Activated CD4-positive, alpha-beta T cell treated with anti-CD3 and anti-CD28 coated beads, Interleukin-2, amount 50 U/mL, for 24 hours (primary cell): ENCODE measurements around the gene GPC1.

Experiments used
- DNase-seq, 2 donors: peaks; one replicate each; pipeline ENCODE4 v3.0.0-alpha.2; 2020; ENCODE audit warnings: low read depth in 1 of 2, low spot score in 1 of 2

Gene GPC1

GRCh38 chr2:240440704-240441320, 5.3 kb downstream of the GPC1 start:
- DNase-seq = no peak

GRCh38 chr2:240441326-240441992, 6.0 kb downstream of the GPC1 start:
- no peak for DNase-seq

DNA sequence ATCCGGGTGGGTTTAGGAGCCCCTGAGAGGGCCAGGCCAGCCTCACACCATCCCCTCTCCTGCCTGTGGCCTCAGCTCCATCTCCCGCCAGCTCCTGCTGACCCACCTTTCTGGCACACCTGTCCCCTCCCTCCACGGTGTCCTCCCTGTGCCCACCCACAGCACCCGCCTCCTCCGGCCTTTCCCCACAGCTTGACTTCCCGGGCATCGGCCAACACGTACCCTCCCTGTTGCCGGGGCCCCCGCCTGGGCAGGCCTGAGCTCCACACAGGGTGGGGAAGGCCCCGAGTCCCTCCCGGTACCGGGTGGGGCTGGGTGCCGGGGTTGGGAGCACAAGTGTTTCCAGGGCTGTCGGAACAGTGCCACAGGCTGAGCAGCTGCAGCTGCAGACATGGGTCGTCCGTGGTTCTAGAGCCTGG, 6.5 kb downstream of the GPC1 start:
- DNase-seq = no peak

DNA sequence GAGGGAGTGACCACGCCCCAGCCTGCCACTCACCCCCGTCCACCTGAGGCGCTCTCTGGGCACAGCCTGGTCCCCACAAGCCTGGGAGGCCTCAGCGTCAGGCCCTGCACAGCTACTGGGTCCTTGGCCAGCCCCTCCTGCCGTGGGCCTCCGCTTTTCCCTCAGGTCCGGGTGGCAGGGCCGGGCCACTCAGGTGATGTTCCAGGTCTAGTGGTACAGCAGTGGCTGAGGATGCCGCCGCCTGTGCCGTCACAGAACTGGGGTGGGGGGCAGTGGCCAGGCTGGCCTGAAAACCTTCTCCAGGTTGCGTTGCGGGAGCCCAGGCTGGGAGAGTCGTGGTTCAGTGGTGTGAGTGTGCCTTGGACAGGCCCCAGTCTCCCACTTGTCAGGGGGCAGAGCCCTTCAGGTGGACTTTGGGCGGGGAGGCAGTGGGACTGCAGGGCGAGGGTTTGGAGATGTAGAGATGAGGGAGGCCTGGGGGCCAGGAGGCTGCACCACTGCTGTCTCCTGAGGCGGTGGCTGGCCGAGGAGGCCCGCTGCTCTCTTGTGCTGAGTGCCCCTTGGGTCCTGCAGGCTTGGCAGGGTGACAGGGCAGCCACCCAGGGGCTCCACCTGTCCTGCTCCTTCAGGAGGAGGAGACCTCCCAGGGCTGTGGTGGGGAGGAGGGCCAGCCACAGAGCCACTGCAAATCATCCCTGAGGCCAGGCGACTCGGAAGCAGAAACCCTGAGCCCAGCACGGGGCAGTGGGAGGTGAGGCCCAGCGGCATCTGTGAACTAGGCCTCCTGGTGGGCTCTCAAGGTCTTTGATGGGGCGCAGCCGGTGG, 7.6 kb downstream of the GPC1 start:
- DNase-seq = no peak

DNA sequence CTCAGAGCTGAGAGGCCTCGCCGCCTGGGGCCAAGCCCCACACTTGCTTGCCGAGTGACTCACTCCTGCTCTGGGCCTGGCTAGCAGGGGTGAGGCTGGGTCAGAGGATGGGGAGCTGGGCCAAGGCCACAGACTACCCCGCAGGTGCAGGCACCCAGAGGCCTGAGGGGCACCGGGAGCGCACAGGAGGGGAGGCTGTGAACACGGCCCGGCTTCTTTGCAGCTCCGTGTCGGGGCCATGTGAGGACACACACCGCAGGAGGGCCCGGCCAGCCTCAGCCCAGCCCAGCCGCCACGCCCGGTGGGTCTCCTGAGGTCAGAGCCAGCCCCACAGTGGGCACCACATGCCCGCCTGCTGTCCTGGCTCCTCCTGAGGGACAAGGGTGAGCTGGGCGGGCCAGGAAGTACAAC, 8.4 kb downstream of the GPC1 start:
- no peak for DNase-seq

DNA sequence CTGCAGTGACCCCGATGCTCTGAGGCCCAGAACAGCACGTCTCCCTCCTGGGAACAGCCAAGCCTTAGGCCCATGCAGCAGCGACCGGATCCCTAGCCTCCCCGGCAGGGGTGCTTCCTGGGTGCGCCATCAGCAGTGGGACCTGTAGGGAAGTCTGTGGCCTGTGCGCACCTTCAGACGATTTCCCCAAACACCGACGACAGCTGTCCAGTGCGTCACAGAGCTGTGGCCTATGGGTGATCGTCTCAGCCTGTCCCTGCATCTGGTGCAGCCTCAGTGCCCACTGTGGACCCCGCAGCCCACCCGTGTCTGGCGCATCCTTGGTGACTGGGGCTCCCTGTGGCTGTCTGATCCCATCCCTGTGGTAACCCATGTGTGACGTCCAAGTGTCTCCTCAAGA, 9.0 kb downstream of the GPC1 start:
- no peak for DNase-seq

DNA sequence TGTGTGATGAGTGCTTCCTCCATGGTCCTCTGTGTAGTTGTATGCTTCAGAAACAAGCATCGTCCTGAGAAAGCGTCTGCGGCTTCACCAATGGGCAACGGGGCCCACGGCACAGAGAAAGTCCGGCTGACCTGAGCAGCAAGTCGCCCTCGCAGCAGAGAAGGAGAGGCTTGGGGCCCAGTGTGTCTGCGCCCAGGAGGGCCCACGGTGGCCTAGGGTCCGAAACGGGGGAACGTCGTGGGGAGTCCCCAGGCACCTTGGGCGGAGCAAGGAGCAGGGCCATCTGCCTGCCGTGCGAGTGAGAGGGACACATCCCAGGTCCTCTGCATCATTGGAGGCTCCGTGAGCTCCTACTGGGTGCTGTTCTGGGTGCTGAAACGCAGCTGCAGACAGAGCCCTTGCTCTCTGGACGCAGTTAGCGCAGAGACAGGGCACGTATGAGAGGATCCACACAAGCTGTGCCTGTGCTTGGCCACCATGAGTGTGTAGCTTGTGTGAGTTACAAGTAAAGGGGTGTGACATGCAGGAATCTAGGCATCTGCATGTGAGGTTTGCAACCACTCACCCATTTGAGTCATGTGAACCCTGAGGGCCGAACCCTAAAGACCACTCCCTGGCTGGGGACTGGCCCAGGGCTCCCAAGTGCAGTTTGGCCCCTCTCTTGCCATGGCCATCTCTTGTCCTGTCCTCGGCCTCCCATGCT, 10.6 kb downstream of the GPC1 start:
- DNase-seq = no peak

- DNase-seq = no peak
These were observed 11.3 kb downstream of the GPC1 start for GRCh38 chr2:240446664-240447175.

GRCh38 chr2:240447331-240447730, 11.9 kb downstream of the GPC1 start:
- DNase-seq = no peak

DNA sequence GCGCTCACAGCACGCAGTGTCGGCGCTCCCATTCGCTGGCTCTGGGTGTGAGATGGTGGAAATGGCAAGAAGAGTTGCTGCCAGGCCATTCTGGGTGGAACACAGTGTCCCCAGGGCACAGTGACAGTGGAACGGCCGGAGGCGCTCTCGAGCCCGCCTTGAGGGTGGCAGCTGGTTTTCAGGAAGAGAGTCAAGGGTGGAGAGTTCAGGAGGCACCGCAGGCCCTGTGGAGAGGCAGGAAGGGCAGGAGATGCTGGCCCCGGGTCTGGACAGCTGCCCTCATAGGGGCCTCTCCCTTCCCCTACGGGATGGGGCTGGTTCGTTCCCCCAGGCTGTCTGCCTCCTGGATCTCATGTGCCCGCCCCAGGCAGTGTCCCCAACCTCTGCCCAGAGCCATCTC, 12.5 kb downstream of the GPC1 start:
- DNase-seq = no peak

DNA sequence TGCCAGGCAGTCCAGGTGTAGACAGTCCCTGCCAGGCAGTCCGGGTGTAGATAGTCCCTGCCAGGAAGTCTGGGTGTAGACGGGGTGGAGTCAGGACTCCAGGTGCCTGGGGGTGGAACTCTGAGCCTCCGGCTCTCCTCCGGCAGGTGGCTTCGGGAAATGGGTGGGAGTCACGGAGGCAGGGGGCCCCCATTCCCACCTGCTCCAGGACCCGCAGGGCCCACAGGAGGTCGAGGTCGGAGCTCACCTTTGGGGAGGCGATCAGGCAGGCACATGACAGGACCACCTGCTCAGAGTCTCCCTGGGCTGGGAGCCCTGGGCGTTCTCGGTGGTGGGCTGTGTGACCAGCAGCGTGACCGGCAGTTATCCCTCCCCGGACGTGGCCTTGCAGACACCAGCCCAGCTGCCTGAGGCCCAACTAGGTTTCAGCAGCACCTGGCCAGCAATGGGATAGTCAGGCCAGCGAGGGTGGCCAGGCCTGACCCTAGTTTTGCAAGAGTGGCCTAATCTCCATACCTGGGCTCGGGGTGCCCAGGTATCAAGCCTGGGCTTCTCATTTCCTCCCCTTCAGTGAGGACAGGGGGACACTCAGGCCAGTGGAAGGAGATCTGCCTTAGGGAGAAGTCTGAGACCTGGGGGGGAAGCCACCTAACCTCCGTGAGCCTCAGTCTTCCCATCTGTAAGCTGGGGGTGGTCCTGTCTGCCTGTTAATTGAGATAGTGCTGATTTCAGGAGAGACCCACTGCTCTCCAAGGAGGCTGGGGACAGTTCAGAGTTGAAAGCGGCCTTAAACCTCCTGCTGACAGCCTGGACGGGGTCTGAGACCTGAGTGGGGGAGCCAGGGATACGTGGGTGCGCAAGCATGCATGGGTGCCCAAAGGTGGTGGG, 13.2 kb downstream of the GPC1 start:
- no peak for DNase-seq

DNA sequence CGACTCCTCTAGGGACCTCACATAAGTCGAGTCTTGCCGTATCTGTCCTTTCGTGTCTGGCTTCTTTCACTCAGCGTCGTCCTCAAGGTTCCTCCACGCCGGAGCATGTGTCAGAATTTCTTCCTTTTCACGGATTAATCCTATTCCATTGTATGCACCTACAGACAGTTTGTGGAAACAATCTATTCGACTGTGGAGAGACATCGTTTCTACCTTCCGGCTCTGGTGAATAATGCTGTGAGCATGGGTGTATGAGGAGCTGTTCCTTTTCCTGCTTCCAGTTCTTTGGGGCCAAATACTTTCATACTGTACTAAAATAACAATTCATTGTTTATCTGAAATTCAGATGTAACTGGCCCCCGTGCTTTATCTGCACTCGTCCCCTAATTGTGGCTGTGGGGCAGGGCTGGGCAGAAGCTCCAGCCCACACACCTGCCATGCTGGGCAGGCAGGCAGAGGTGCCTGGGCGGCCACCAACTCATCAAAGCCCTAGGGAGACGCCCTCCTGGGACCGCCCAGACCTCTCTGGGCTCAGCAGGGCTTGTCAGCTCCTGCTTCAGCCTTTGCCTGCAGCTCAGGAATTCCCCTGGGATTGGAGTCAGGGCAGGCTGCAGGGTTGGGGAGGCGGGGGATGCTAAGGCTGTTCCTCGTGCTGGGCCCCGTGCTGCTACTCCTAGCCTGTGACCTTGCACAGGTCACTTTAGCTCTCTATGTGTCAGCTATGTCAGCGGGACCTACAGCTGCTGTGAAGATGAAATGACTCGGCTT, 14.5 kb downstream of the GPC1 start:
- no peak for DNase-seq

- no peak for DNase-seq
These were observed 15.2 kb downstream of the GPC1 start for GRCh38 chr2:240450532-240451107.

DNA sequence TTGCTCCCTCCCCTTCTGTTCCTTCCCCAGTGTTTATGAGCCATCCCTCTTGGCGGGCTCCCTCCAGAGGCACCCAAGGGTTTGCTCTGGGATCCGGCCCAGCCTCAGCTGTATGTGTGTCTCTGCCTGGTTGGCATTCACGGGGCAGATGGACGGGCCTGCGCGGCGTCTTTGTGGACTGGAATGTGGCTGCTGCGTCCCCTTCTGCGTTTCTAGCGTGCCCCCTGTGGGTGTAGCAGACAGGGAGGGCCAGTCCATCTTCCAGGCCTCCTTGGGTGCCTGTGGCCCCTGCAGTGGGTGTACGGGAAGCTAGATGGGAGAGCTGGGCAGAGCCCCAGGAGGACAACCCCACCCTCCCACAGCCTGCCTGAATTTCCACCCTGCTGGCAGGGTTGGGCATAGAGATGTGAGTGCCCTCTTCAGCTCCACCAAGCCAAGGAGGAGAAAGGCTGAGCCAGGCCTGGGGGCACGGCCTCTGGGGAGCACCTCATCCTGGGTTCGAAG, 15.7 kb downstream of the GPC1 start:
- no peak for DNase-seq

DNA sequence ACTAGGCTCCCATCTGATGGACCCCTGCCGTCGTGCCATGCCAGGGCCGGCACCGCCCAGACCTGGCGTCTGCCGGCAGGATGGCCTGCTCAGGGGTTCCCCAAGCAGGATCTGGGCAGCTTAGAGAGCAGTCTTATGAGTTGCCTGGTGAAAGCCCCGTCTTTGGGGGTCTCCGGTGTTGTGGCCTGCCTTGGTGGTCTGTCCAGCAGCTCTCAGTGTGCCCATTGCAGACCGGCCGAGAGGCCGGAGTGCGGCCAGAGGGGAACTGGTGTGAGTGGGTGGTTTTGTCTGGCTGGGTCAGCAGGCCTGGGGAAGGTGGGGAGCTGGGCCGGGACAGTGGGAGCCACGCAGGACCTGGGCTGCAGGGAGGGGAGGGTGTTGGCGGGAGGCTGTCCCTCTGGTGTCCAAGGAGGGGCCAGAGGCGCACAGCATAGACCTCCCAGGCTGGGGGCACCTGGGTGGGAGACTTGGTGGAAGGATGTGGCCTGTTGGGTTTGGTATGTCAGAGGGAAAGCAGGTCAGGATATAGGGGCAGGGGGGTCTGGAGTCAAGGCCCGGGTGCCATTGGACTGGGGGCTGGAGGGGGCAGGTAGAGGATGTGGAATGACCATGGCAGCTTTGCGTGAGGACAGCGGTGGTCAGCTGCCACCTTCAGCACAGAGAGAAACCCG, 16.5 kb downstream of the GPC1 start:
- no peak for DNase-seq

- no peak for DNase-seq
These were observed 17.2 kb downstream of the GPC1 start for GRCh38 chr2:240452462-240453256.

DNA sequence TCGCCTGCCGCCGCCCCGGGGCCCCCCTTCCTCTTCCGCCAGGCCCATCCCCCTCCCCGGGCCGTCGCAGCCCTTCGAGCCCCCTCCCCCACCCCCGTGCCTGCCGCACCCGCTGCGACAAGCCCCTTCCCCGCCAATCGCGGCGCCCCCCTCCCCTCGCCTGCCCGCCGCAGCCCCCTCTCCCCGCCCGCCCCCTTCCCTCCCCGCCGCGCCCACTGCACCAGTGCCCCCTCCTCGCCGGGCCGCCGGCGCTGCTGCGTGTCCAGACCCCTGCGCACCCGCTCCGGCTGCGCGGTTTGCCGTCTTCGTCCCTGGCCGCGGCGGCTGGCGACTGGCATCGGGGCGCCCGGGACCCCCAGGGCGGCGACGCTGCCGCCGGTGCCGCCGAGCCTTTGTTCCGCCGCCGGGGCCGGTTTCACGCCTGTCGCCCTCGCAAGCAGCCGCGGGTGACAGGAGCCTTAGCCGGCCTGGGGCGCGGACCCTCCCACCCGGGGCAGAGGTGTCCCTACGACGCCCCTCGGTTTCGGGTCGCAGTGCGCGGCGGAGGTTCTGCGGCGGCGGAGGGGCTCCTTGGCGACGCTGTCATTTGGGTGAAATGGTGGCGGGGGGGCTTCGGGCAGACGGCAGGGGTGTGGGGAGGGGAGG, 18.1 kb downstream of the GPC1 start:
- DNase-seq = no peak
